Globus pallidus (tissue), 1 donor: ENCODE data around the gene PAN3.
A peak's percentile ranks its signal among the peaks of the same experiment; 100 is the strongest.

ENCODE experiments used
- DNase-seq: peaks from one replicate; pipeline ENCODE4 v3.0.0-alpha.2; 2015; ENCODE audit warnings: low spot score

PAN3 gene

GRCh38 chr13:28313579-28313978, 175.2 kb downstream of the PAN3 start:
- no peak for DNase-seq

GRCh38 chr13:28314879-28315278, 176.5 kb downstream of the PAN3 start:
- no peak for DNase-seq

- DNase-seq = no peak
Observed at GRCh38 chr13:28316129-28316528, 177.8 kb downstream of the PAN3 start.

GRCh38 chr13:28316836-28317235, 178.5 kb downstream of the PAN3 start:
- no peak for DNase-seq

GRCh38 chr13:28318496-28318895, 180.2 kb downstream of the PAN3 start:
- no peak for DNase-seq

GRCh38 chr13:28319528-28319927, 181.2 kb downstream of the PAN3 start:
- no peak for DNase-seq

- DNase-seq = no peak
Observed at GRCh38 chr13:28320209-28320608, 181.9 kb downstream of the PAN3 start.

GRCh38 chr13:28320884-28321574, 182.7 kb downstream of the PAN3 start:
- no peak for DNase-seq

GRCh38 chr13:28321756-28322155, 183.4 kb downstream of the PAN3 start:
- DNase-seq = no peak

- DNase-seq = no peak
Observed at GRCh38 chr13:28322256-28322905, 184.0 kb downstream of the PAN3 start.

GRCh38 chr13:28324181-28324789, 185.9 kb downstream of the PAN3 start:
- DNase-seq = peak; percentile 36

- DNase-seq = no peak
Observed at GRCh38 chr13:28325022-28325421, 186.7 kb downstream of the PAN3 start.

- no peak for DNase-seq
Observed at GRCh38 chr13:28326056-28326455, 187.7 kb downstream of the PAN3 start.

- no peak for DNase-seq
Observed at GRCh38 chr13:28327373-28328270, 189.3 kb downstream of the PAN3 start.

- DNase-seq = no peak
Observed at GRCh38 chr13:28328271-28328607, 189.9 kb downstream of the PAN3 start.

- no peak for DNase-seq
Observed at GRCh38 chr13:28329395-28330158, 191.2 kb downstream of the PAN3 start.

GRCh38 chr13:28333204-28333881, 195.0 kb downstream of the PAN3 start:
- DNase-seq = no peak

- DNase-seq = no peak
Observed at GRCh38 chr13:28336193-28336657, 197.9 kb downstream of the PAN3 start.

GRCh38 chr13:28337166-28338005, 199.0 kb downstream of the PAN3 start:
- no peak for DNase-seq

- DNase-seq = no peak
Observed at GRCh38 chr13:28338006-28338574, 199.7 kb downstream of the PAN3 start.
